NCI-H2081 treated with DMSO at 0.1 percent for 48 hours (cell line): ENCODE data around the gene MAST1.
"Not testable (repeated sequence)": the region's sequence is repeated elsewhere in the genome, so short reads cannot be mapped to it uniquely, and the experiment has no call there.

Experiments used
- DNase-seq: peaks from one replicate; lab custom pipeline; 2025; lab: John Stamatoyannopoulos, UW

The MAST1 gene

GRCh38 chr19:12840091-12841079 is 2.1 kb downstream of the MAST1 start:
- no peak for DNase-seq

- DNase-seq: no peak
Observed at GRCh38 chr19:12841094-12841493, 2.8 kb downstream of the MAST1 start.

DNA sequence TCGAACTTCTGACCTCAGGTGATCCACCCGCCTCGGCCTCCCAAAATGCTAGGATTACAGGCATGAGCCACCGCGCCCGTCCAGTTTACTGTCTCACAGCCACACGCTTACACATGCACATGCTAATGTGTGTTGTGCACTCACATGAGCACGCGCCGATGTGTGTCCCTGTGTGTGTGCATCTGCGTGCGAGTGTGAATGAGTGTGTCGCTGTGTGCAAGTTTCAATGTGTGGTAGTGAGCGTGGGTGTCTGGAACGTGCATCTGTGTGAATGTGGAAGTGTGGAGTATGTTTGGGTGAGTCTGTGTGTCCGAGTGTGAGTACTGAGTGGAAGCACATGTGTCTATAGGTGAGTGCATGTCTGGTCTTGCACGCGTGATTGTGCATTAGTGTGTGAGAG is 4.2 kb downstream of the MAST1 start:
- no peak for DNase-seq

GRCh38 chr19:12843328-12843727 is 5.0 kb downstream of the MAST1 start:
- no peak for DNase-seq

GRCh38 chr19:12843999-12844732 is 5.9 kb downstream of the MAST1 start:
- no peak for DNase-seq

- DNase-seq: not testable (repeated sequence)
Observed at GRCh38 chr19:12846613-12847012, 8.3 kb downstream of the MAST1 start.

GRCh38 chr19:12847159-12848139 is 9.1 kb downstream of the MAST1 start:
- no peak for DNase-seq

- no peak for DNase-seq
Observed at GRCh38 chr19:12856653-12857052, 18.3 kb downstream of the MAST1 start.

- DNase-seq: no peak
Observed at GRCh38 chr19:12858041-12858928, 20.0 kb downstream of the MAST1 start.

GRCh38 chr19:12859546-12859945 is 21.2 kb downstream of the MAST1 start:
- DNase-seq: no peak

- DNase-seq: no peak
Observed at GRCh38 chr19:12864143-12864542, 25.8 kb downstream of the MAST1 start.

GRCh38 chr19:12864721-12865715 is 26.7 kb downstream of the MAST1 start:
- no peak for DNase-seq

- no peak for DNase-seq
Observed at GRCh38 chr19:12865746-12866415, 27.6 kb downstream of the MAST1 start.

GRCh38 chr19:12866416-12867119 is 28.3 kb downstream of the MAST1 start:
- no peak for DNase-seq

DNA sequence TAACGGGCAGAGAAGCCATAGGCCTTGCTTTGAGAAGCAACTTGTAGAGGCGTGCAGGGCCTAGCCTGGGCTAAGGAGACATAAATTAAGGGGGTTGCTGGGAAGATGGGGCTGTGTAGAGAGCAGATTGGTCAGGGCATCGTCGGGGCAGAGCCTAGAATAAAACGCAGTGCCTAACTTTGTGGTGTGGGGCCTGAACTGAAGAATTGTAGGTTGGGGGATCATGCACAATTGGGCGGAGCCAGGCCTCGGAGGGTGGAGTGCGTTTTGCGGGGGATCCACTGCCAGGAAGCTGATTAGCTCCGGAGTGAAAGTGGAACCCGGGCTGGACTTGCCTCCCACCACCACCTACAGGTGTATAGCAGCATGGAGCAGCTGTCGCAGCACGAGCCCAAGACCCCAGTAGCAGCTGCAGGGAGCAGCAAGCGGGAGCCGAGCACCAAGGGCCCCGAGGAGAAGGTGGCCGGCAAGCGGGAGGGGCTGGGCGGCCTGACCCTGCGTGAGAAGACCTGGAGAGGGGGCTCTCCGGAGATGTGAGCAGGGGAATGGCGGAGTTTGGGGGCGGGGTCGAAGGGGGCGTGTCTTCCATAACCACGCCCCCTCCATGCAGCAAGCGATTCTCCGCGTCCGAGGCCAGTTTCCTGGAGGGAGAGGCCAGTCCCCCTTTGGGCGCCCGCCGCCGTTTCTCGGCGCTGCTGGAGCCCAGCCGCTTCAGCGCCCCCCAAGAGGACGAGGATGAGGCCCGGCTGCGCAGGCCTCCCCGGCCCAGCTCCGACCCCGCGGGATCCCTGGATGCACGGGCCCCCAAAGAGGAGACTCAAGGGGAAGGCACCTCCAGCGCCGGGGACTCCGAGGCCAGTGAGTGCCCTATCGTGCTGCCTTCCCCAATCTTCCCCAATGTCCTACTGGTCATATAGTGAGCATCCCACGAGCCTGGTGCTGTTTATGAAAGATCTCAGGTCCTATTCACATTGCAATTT is 29.1 kb downstream of the MAST1 start:
- DNase-seq: no peak

DNA sequence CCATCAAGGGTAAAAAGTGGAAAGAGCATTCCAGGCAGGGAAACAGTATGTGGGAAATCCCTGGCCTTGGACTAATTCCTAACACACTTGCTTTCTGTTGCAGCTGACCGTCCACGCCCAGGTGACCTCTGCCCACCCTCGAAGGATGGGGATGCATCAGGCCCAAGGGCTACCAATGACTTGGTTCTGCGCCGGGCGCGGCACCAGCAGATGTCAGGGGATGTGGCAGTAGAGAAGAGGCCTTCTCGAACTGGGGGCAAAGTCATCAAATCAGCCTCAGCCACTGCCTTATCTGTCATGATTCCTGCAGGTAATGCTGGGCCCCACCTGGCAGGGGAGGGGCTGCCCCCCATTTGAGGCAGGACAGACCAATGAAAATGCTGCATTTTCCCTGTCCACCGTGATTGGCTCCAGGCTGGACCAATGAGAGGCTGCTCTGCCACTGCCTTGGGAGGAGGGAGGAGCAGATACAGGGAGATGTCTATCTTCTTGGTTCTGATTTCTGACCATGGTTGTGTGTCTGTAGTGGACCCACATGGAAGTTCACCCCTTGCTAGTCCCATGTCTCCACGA is 30.3 kb downstream of the MAST1 start:
- DNase-seq: no peak

DNA sequence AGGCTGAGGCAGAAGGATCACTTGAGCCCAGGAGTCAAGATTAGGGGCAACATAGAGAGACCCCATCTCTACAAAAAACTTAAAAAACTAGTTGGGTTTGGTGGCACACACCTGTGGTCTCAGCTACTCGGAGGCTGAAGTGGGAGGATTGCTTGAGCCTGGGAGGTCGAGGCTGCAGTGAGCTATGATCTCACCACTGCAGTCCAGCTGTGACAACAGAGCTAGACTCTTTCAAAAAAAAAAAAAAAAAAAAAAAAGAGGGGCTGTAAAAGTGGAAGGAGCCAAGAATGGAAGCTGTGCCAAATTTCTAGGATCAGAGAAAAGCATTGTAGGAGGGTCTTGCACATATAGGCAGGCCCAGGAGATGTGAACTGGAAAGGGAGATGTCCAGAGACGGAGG is 33.4 kb downstream of the MAST1 start:
- no peak for DNase-seq
